ENCODE results near the gene PKNOX1.

The PKNOX1 gene

GRCh38 chr21:42993051-42993712 lies 18.8 kb downstream of the PKNOX1 start:
- TF ChIP-seq REST (IDR thresholded peaks at IDR 0.05; ENCODE audit: insufficient read depth in 1 of 2, low read depth in 2 of 2, low read length in 2 of 2), result no peak
- no peak for TF ChIP-seq SIN3A (IDR thresholded peaks at IDR 0.05; ENCODE audit: borderline replicate concordance, insufficient read depth, low read length)
- TF ChIP-seq POLR2AphosphoS5 (IDR thresholded peaks at IDR 0.05; ENCODE audit: low read depth, low read length), result no peak
- TF ChIP-seq FOXP2 (optimal IDR thresholded peaks at IDR 0.05; ENCODE audit: borderline replicate concordance, extremely low read depth, extremely low read length, insufficient read depth), result no peak
- no peak for TF ChIP-seq TAF1 (IDR thresholded peaks at IDR 0.05; ENCODE audit: borderline replicate concordance, insufficient read depth, low read length)

GRCh38 chr21:42997053-42997452 lies 22.7 kb downstream of the PKNOX1 start:
- TF ChIP-seq TAF1 (IDR thresholded peaks at IDR 0.05; ENCODE audit: borderline replicate concordance, insufficient read depth, low read length) (no peak), REST (IDR thresholded peaks at IDR 0.05; ENCODE audit: insufficient read depth in 1 of 2, low read depth in 2 of 2, low read length in 2 of 2) (no peak)

DNA sequence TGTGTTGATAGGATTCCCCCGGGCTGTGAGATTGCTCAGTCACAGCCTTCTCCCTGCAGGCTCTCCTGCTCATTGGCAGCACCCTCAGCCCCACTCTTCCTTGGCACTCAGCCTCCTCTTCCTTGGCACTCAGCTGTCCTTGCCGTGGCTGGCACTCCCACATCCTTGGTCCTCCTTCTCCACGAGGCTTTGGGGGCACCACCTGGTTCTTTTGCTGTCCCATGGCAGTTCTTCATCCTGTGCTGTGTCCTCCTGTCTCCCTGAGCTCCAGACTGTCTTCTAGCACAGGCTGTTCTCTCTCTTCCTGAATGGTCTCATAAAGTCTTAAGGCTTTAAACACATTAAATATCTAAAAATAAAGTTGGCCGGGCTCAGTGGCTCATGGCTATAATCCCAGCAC lies 27.0 kb downstream of the PKNOX1 start:
- no peak for TF ChIP-seq REST (IDR thresholded peaks at IDR 0.05; ENCODE audit: insufficient read depth in 1 of 2, low read depth in 2 of 2, low read length in 2 of 2)
- no peak for TF ChIP-seq POLR2AphosphoS5 (IDR thresholded peaks at IDR 0.05; ENCODE audit: low read depth, low read length)
- no peak for TF ChIP-seq SIN3A (IDR thresholded peaks at IDR 0.05; ENCODE audit: borderline replicate concordance, insufficient read depth, low read length)
- TF ChIP-seq TAF1 (IDR thresholded peaks at IDR 0.05; ENCODE audit: borderline replicate concordance, insufficient read depth, low read length), result no peak
- TF ChIP-seq FOXP2 (optimal IDR thresholded peaks at IDR 0.05; ENCODE audit: borderline replicate concordance, extremely low read depth, extremely low read length, insufficient read depth), result no peak

- TF ChIP-seq FOXP2 (optimal IDR thresholded peaks at IDR 0.05; ENCODE audit: borderline replicate concordance, extremely low read depth, extremely low read length, insufficient read depth) (no peak), POLR2AphosphoS5 (IDR thresholded peaks at IDR 0.05; ENCODE audit: low read depth, low read length) (no peak), REST (IDR thresholded peaks at IDR 0.05; ENCODE audit: insufficient read depth in 1 of 2, low read depth in 2 of 2, low read length in 2 of 2) (no peak), SIN3A (IDR thresholded peaks at IDR 0.05; ENCODE audit: borderline replicate concordance, insufficient read depth, low read length) (no peak), TAF1 (IDR thresholded peaks at IDR 0.05; ENCODE audit: borderline replicate concordance, insufficient read depth, low read length) (no peak)
Observed at GRCh38 chr21:43004926-43005325, 30.6 kb downstream of the PKNOX1 start.

GRCh38 chr21:43005635-43006034 lies 31.3 kb downstream of the PKNOX1 start:
- no peak for TF ChIP-seq SIN3A (IDR thresholded peaks at IDR 0.05; ENCODE audit: borderline replicate concordance, insufficient read depth, low read length)
- no peak for TF ChIP-seq TAF1 (IDR thresholded peaks at IDR 0.05; ENCODE audit: borderline replicate concordance, insufficient read depth, low read length)
- TF ChIP-seq FOXP2 (optimal IDR thresholded peaks at IDR 0.05; ENCODE audit: borderline replicate concordance, extremely low read depth, extremely low read length, insufficient read depth), result no peak
- TF ChIP-seq REST (IDR thresholded peaks at IDR 0.05; ENCODE audit: insufficient read depth in 1 of 2, low read depth in 2 of 2, low read length in 2 of 2), result no peak
- no peak for TF ChIP-seq POLR2AphosphoS5 (IDR thresholded peaks at IDR 0.05; ENCODE audit: low read depth, low read length)

All from PFSK-1 (cell line).